NCI-H446 (cell line): ENCODE data around the gene NAB2.
"Not testable (repeated sequence)": the region's sequence is repeated elsewhere in the genome, so short reads cannot be mapped to it uniquely, and the experiment has no call there.

Source experiments
- DNase-seq, 2 experiments: peaks; one replicate each; lab custom pipeline; 2025; lab: John Stamatoyannopoulos, UW

Gene NAB2

DNA sequence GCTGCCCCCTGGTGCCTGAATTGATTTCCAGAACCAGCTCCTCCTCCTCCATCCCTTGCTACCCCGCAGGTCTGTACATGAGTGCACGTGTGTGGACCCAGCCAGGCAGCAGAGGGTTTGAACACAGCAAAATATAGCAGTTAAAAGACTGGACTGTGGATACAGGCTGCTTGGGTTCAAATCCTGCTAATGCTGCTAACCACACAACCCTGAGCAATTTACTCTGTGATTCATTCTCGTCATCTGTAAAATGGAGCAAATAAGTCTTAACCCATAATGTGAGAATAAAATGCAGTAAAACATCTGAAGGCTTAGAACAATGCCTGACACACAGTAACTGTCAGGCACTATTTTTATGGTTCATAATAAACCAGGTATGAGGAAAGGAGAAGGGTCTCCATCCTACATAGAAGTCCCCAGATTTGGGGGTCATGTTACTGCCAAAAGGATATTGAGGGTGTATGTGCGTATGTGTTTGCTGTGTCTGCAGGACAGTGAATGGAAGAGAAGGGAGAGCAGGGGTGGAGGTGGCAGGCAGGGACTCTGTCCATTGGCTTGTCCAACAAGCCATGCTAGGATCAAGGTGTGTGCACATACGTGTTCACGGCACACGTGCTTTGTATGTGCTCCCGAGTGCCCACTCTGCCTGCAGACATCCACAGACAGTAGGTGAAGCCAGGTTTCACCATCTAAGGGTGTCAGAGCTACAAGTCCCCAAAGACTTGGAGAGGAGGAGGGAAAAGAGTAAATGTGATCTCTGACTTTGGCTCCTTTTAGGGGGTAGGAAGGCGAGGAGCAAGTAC lies 23.8 kb downstream of the NAB2 start:
- peak in 1 of 2 experiments; percentile 54 for DNase-seq

DNA sequence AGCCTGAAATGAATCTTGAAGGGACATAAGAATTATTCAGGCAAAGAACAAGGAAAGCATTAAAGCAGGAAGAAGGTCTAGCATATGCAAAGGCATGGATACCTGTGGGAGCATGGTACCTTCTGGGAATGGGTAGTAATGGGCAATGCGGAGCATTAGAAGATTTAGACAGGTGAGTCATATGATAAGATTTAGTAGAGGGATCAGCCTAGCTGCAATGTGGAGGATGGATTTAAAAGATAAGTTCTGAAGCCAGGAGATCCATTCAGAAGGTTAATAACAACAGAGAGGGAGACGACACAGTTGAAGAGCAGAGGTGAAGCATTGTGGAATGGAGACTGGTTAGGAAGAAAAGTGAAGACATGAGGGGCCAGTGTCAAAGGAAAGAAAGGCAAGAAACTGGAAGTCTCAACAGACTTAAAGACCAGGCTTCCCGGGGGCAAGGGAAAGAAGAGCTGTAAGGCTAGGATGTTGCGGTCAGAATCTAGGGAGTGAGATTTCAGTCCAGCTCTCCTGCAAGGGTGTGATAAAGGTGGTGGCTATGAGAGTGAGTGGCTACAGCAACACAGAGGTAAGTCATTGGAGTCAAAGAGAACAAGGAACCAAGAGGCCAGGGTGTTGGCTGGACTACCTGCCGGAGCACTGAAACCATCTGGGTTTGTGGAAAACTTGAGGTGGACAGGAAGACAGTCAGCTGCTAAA lies 27.8 kb downstream of the NAB2 start:
- no peak for DNase-seq

DNA sequence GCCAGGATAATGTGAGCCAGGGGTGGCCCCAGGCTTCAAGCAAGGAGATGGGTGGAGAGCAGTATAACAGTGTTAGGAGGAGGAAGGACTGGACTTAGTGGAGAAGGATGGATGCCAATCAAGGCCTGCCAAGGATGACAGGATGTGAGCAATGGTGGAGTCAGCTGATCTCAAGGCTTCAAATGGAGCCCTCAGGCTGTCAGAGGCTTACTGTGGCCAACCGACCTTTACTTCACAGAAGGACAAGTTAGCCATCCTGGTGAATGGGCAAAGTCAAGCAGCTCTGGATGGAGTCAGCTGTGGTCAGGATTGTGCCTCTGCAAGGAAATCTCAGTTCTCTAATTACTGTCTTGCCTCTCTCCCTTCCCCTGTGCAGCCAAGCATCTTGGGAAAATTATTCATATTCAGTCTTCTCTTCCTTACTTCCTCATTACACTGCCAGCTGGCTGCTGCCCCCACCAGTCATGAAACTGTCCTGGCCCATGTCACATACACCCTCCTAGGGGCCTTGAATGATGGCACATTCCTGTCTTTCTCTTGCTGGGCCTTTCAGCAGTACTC lies 29.9 kb downstream of the NAB2 start:
- DNase-seq: no peak

DNA sequence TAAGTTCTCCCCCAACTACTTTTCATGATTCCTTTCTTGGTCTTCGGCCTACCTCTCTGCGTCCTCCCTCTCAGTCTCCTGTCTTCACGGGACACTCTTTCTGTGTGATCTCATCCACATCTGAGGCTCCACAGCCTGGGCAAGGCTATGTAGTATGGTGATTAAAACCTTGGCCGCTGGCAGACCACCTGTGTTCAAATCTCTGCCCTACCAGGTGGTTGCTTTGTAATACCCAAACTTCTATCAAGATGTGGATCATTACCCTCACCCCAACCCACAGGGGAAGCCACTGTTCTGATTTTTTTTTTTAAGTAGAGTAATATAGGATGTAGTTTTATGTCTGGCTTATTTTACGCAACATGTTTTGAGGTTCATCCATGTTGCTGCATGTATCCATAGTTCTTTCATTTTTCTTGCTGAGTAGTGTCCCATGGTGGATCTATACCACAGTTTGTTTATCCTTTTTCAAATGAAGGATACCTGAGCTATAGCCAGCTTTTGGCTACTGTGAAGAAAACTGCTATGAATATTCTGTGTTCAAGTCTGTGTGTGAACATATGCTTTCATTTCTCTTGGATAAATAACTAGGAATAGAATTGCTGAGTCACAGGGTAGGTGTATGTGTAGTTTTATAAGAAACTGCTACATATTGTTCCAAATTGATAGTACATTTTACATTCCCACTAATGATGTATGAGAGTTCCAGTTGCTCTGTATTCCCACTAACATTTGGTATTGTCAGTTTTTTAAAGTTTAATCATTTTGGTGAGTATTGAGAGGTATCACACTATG lies 30.6 kb downstream of the NAB2 start:
- DNase-seq: no peak

DNA sequence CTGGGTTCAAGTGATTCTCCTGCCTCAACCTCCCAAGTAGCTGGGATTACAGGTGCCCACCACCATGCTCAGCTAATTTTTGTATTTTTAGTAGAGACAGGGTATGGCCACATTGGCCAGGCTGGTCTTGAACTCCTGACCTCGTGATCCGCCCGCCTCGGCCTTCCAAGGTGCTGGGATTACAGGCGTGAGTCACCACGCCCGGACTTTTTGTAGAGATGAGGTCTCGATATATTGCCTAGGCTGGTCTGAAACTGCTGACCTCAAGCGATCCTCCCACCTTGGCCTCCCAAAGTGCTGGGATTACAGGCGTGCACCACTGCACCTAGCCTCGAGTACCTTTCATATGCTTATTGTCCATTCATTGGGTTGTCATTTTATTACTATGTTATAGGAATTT lies 31.8 kb downstream of the NAB2 start:
- DNase-seq: not testable (repeated sequence)

DNA sequence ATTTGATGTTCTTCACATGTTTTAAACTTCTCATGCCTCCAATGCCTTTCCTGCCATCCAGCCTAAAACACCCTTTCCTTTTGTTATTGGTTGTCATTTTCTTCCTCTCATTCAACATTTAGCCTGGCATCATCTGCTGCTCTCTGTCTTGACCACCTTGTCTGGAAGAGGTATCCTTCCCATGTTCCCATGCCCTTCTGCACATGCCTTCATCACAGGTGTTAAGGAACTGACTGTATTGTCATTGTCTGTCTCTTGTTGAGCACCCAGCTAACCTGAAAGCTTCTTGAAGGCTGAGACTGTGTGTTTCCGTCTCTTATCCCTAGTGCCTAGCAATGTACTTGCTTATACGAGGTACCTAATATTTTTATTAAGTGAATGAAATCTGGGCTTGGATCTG lies 34.9 kb downstream of the NAB2 start:
- DNase-seq: no peak

DNA sequence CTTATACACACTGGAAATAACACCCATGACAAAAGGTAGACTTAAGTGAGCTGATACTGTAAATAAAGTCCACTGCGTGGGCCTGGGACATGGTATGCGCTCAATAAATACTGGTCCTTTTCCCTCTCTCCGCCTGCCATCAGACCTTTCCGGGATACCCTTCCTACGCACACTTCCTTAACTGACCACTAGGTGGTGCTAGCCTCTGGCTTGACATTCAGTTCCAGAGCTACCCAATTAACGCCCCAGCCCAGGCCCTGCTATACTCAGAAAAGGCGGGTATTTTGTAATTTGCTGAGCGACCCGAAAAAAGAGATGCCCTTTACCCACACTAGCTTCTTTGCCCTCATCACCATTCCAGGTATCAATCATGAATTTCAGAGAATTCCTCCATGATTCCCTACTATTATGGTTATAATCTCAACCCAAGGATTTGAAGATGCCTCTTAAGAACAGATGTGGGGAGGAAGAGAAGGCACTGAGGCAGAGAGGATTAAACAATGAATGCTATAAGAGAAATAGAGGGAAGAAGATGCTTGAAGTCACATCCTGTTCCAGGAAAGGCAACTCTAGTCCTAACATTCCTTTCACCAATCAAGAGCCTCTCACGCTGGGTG lies 35.5 kb downstream of the NAB2 start:
- DNase-seq: peak; percentile 51 to 78

DNA sequence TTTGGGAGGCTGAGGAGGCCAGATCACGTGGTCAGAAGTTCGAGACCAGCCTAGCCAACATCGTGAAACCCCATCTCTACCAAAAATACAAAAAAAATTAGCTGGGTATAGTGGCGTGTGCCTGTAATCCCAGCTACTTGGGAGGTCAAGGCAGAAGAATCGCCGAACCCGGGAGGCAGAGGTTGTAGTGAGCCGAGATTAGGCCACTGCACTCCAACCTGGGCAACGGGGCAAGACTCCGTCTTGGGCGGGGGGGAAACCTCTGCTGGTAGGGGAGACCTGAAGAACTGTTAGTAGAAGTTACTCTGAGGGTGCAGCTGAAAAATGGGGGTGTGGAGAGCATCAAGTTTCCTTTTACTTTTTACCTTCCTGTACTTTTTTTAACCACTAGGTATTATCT lies 37.1 kb downstream of the NAB2 start:
- no peak for DNase-seq

DNA sequence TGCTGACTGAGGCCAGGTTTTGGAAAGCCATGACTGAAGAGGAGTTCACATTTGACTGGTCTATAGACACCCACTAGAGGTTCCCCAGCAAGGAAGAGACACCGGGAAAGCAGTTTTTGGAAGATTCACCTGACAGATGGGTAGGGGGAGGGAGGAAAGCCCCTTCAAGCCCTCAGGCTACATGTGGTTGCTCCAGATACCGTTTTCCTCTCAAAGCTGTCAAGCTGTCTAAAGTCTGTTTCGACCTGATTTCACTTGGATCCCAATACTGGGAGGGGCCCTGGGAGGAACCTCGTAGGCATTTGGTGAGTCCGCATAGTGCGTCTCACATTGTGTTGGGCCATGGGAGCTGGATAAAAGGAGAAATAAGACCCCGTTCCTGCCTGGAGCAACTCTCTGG lies 37.6 kb downstream of the NAB2 start:
- no peak for DNase-seq

DNA sequence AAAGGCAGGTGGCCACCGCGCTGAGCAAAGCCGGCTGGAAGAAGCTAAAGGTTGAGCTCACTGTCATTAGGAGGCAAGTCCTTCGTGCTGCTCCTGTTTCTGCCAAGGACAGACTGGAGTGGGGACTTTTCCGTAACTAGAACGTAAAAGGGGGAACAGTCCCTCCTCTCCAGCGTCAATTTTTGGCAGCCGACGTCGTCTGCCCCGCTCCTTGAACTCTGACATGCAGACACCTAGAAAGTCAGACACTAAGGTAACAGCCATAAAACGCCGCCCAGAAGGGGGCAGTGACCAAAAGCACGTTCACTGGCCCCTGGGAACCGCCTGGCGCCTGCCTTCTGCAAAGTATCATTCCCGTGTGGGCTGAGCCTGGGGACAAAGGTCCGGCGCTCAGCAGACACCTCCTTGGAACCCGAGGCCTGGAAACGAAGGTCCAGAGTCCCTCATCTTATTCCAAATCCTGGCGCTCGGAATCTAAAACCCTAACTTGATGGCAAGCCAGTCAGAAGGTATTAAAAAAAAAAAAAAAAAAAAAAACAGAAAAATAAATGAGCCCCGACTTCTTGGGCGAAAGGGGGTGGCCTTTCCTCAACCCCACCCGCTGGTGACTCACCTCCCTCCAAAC lies 38.3 kb downstream of the NAB2 start:
- DNase-seq: no peak

DNA sequence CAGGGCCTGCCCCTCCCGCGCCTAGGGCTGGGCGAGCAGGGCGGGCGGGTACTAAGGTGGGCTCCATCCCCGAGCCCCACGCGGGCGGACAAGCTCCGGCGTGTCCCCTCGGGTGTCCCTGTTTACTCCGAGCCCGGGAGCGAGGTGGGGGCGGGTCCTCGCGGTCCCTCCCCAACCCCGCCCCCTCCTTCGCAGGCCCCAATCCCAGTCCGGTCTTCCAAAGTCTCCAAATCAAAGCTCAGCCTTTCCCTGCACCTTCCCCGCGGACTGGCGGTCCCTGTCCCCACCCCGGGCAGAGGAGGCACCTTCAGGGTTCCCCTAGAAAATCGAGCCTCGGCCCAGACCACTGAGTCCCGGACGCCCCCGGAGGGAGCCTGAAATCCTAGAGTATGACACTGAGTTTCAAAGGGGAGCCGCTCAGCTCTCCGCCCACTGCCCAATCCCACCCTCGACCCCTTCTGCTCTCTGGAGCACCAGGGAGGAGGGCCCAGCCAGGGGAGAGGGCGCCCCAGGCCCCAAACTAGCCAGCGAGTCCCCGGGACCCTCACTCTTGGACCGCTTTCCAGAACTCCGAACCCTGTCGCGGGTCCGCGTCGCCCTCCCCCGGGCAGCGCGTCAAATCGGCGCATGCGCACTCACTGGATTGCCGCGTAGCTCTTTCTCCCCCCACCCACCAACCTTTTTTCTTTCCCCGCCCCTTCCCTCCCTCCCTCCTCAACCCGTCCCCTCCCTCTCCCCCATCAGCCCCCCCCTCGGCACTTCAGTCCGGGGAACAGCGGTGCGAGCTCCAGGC lies 39.0 kb downstream of the NAB2 start, which contains the start of gene LRP1:
Gene LRP1, plus strand, starts transcription at position 758 of the 793 bp plus-strand sequence. CDS start 482 bp downstream, outside the sequence.
- peak; percentile 61 to 82 for DNase-seq

DNA sequence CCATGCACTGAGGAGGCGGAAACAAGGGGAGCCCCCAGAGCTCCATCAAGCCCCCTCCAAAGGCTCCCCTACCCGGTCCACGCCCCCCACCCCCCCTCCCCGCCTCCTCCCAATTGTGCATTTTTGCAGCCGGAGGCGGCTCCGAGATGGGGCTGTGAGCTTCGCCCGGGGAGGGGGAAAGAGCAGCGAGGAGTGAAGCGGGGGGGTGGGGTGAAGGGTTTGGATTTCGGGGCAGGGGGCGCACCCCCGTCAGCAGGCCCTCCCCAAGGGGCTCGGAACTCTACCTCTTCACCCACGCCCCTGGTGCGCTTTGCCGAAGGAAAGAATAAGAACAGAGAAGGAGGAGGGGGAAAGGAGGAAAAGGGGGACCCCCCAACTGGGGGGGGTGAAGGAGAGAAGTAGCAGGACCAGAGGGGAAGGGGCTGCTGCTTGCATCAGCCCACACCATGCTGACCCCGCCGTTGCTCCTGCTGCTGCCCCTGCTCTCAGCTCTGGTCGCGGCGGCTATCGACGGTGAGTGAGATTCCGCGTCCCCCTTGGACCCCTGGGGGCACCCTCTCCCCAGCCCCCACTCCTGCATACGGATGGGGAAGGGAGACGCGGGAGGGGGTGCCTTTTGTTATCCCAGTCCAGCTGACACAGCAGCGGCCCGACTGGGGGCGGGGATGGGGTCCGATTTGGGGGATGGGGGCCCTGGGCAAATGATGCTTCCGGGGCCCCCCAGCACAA lies 39.8 kb downstream of the NAB2 start:
- DNase-seq: peak in 1 of 2 experiments; percentile 63

DNA sequence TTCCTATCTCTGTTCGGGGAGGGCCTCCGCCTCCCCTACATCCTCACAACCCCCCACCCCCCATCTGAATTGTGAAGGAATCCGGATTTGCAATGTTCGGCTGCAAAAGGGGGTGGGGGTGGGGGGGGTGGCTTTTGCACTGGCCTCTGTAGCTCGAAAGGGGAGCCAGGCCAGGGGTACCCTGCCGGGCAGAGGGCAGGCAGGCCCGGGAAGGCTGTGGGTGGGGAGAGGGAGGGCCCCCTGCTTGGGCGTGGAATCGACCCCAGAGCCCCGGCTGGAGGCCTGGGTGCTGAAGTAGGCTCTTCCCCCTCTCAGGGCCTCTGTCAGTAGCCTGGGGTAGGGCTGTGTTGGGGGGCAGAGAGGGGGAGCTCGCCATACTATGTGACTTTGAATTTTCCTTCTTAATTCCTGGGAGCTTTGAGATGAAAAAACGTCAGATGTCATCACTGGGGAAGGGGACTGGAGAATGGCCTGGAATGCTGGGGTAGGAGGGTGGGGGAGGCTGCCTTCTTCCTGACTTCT lies 40.5 kb downstream of the NAB2 start:
- no peak for DNase-seq

DNA sequence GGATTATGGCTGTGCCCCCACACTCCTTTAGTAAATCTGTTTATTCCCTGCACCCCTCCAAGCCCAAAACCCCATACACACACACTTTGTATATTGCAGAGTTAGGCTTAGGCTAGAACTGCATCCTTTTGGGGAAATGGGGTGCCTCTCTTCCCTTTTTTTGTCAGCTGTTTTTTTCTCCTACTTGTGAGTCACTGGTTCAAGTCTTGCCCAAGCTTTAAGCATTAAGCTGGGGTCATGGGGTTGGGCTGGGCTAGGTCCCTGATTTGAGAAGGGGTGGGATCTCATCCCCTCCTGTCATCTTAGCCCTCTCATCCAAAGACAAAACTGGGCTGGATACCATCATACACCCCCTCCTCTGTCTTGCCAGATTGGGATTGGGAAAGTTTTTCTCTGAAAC lies 41.0 kb downstream of the NAB2 start:
- no peak for DNase-seq

DNA sequence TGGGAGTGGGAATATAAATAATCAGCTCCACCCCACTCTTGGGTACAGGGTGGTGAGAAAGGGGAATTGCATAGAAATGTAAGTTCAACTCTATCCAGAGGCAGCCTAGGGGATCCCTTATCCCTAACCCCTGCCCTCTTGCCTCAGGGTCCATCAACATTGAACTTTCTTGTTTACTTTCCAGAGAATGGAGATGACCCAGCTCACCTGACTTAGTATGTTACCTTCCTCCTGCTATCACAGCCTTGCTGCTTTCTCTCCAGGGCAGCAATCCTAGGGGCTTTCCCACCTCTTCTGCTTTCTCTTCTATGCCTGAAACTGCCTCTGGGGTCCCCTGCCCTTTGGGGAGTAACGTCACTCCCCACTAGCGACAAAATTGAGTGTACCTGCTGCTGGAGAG lies 42.0 kb downstream of the NAB2 start:
- no peak for DNase-seq

DNA sequence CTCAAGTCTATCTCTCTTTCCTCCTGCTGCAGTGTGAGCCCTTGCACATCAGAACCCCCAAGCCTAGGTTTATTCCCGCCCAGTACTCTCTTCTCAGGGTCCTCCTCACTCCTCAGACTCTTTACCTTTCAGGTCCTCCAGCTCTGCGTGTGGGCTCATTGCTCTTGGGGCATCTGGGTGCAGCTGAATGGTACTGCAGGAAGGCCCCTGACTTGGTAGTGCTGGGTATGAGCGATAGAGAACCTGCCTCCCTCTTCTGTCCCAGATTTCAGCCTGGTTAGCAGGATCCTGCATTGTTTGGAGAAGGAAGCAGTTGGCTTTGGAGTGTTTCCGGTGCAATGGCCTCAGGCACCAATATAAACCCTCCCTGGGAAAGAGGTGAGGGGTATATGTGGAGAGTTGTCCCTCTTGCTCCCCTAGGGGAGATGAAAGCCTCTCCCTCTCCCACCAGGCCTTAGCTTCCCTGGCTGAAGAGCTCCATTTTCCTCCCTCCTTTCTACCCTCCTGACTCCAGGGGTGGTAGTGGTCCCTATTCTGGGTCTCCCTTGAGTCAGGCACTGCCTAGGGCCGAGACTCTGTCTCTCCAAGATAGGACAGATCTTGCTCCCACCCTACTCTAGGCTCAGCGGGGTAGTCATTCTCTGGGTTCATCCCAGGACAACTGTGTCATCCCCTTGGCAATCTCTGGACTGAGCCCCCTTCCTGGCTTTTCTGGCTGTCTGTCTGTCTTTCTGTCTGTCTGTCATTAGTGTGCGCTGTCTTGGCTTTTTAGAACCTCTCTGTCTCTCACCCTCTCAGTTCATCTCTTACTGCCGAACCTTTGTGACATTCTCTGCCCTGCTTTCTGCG lies 43.2 kb downstream of the NAB2 start:
- DNase-seq: no peak

DNA sequence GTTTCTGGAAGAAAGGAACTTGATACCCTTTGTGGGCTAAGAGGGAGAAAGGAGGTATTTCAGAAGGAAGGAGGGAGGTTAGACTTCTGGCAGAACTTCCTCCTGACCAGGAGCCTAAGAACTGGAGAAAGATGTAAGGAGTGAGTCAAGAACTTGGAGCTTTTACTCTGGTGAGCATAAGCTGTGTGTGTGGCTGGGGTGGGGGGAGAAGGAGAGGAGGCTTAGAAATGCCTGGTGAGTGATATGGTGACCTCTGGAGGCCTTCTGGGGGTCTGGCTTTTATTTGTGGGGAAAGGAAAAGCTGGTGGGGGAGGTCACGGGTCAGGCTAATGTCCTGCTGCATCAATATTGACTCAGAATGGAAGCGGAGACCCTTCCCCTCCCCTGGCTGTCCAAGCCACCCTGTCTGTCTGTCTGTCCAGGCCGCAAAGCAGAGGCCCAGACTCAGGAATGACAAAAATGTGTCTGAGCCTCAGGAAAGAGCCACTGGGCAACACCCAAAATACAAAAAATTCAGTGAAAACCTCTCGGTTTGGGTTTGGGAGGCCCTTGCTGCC lies 44.2 kb downstream of the NAB2 start:
- DNase-seq: no peak

DNA sequence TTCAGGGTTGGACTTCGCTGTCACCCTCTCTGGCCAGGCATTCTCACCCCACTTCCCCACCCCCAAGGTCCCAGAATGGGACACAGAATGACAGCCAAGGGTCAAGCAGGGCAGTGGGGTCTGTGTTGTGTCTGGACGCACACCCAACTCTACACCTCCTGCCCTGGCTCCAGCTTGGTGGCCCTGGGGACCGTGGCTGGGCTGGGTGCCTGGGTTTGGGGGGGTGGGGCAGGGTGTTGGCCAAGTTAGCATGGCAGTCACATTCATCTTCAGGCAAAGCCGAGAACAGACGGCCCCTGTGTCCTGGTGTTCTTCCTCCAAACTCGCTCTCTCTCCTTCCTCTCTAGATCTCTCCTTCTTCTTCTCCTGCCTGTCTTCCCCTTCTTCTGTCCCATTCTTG lies 45.0 kb downstream of the NAB2 start:
- DNase-seq: no peak
